ENCODE results near the gene LHFPL3. TPM values are rescaled to one million over a fixed set of nuclear protein-coding genes. Genes with fewer than 3 reads are reported as not detected.

Gene LHFPL3
- total and polyA plus RNA-seq, 9 of the 15 experiments (the other 6 are each of a cell fraction or from before 2014, with no cell fraction given): 0.21 to 0.52 TPM; not detected in 7

DNA sequence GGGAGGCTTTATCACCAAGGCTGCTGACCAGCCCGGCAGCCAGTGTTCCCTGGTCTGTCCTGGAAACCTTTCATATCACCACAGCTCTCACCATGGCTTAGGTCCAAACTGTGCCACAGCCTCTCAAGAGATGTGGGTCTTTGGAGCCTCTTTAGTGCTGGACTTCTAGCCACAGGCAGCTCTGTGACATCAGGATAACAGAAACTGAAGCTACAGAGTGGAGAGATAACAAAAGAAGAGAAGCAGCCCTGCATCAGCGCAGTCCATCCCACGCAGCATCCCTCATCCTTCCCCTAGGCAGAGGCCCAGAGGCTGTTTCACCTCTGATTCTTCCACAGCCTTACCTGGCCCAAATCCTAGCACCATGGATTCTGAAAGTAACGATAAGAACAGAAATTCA is 497.7 kb downstream of the LHFPL3 start (continued):
- no peak for TF ChIP-seq POLR2B (IDR thresholded peaks at IDR 0.05; ENCODE audit: low read depth, partially characterized antibody)

DNA sequence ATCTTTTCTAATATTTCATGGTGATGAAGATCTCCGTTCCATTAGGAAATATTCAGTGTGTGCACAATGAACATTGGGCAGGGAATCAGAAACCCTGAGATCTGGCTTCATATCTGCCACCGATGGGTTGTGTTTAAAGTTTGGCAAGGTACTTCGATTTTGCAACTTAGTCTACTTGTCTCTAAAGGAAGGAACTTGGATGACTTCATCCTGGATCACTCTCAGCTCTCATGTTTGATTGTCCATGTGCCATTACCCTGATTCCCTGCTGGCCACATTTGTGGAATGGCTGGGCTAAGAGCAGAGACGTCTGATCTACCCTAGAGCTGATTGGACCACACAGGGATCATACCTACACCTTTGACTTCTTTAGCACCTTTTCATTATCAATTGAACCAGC is 508.6 kb downstream of the LHFPL3 start:
- FAIRE-seq (peak; percentile 42), DNase-seq (ENCODE audit: extremely low read depth in 1 of 4, low spot score in 3 of 4) (no peak), ATAC-seq (no peak)
- Histone ChIP-seq H3K27ac (ENCODE audit: extremely low read depth, low read depth, low read length) (no peak overlapping the region), H3K9ac (ENCODE audit: insufficient read depth in 1 of 2, low read depth in 2 of 2, low read length in 2 of 2) (no peak overlapping the region), H3K27me3 (ENCODE audit: control insufficient read depth in 2 of 2, insufficient read depth in 2 of 2, low read length in 2 of 2) (no peaks in the 10 kb centered on the region; a peak in 2 of 5 replicates), H3K36me3 (ENCODE audit: control insufficient read depth, insufficient read depth, low read length) (no peaks in the 10 kb centered on the region), H3K4me3 (no peak overlapping the region), H3K4me1 (replicated peaks in 1 of 2; ENCODE audit: control insufficient read depth in 2 of 2, insufficient read depth in 2 of 2, low read length in 2 of 2) (peaks cover 0 to 6% of the 10 kb centered on the region in 2 experiments; a peak in 3 of 5 replicates), H3K9me1 (ENCODE audit: control insufficient read depth, insufficient read depth, low read length) (no peaks in the 10 kb centered on the region), H3K4me2 (ENCODE audit: insufficient read depth, low read length) (no peak overlapping the region), H3K79me2 (ENCODE audit: control insufficient read depth, insufficient read depth, low read length) (no peaks in the 10 kb centered on the region), H3K9me3 (replicated peaks; ENCODE audit: control insufficient read depth, insufficient read depth, low read depth, low read length) (no peaks in the 10 kb centered on the region), H2AFZ (ENCODE audit: low read depth, low read length) (no peak overlapping the region), H4K20me1 (replicated peaks; ENCODE audit: control insufficient read depth, insufficient read depth, low read length) (no peaks in the 10 kb centered on the region)
- ChIA-PET CTCF (ENCODE audit: low intra/inter-chr PET ratio) (no interaction called here), POLR2A (interaction anchor here (0.6 to 1.2 kb wide), 3 partner anchors 12 to 592 kb away, joined by 3 to 4 read pairs (median 3); no protein-coding TSS in a partner anchor)
- intact Hi-C loops (cut with micrococcal nuclease) (no loop called here), in situ Hi-C loops (cut with MboI) (no loop called here)
- WGBS (ENCODE audit: insufficient coverage, low coverage, missing lambda C conversion rate): 4% methylated on average over 4 of the region's 4 CpGs
- no TSS peak for BruUV-seq (replicated peaks)
- TF ChIP-seq L3MBTL2 (IDR thresholded peaks at IDR 0.05) (no peak), EWSR1 (IDR thresholded peaks at IDR 0.05; ENCODE audit: borderline replicate concordance, low read depth, partially characterized antibody) (no peak), RAD51 (IDR thresholded peaks at IDR 0.05; ENCODE audit: borderline replicate concordance, low read depth) (no peak), ZNF764 (CRISPR knock-in tag; IDR thresholded peaks at IDR 0.05; ENCODE audit: low read depth) (no peak), SP2 (IDR thresholded peaks at IDR 0.05; ENCODE audit: extremely low read depth, low read depth, low read length, poor library complexity, severe bottlenecking) (no peak), BACH1 (tag; IDR thresholded peaks at IDR 0.05) (no peak), MEIS2 (IDR thresholded peaks at IDR 0.05; ENCODE audit: partially characterized antibody) (no peak), U2AF2 (optimal IDR thresholded peaks at IDR 0.05; ENCODE audit: low read depth, low read length) (no peak), MXI1 (IDR thresholded peaks at IDR 0.05; ENCODE audit: low read depth, low read length) (no peak), BMI1 (IDR thresholded peaks at IDR 0.05; ENCODE audit: low read length) (no peak), HCFC1 (IDR thresholded peaks at IDR 0.05; ENCODE audit: low read depth, low read length) (no peak), YY1 (IDR thresholded peaks at IDR 0.05; ENCODE audit: borderline replicate concordance in 1 of 3, control insufficient read depth in 1 of 3, extremely low read depth in 1 of 3, insufficient read depth in 3 of 3, insufficient read length in 1 of 3, insufficient replicate concordance in 2 of 3, low read depth in 1 of 3, low read length in 2 of 3) (no peak), NKRF (IDR thresholded peaks at IDR 0.05; ENCODE audit: borderline replicate concordance) (no peak)
- TF ChIP-seq, protein P1, sequence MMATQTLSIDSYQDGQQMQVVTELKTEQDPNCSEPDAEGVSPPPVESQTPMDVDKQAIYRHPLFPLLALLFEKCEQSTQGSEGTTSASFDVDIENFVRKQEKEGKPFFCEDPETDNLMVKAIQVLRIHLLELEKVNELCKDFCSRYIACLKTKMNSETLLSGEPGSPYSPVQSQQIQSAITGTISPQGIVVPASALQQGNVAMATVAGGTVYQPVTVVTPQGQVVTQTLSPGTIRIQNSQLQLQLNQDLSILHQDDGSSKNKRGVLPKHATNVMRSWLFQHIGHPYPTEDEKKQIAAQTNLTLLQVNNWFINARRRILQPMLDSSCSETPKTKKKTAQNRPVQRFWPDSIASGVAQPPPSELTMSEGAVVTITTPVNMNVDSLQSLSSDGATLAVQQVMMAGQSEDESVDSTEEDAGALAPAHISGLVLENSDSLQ (IDR thresholded peaks at IDR 0.05): no peak
- TF ChIP-seq, protein P2, sequence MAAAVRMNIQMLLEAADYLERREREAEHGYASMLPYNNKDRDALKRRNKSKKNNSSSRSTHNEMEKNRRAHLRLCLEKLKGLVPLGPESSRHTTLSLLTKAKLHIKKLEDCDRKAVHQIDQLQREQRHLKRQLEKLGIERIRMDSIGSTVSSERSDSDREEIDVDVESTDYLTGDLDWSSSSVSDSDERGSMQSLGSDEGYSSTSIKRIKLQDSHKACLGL (CRISPR knock-in tag; IDR thresholded peaks at IDR 0.05; ENCODE audit: borderline replicate concordance, poor library complexity, severe bottlenecking): no peak

Measured in K562 (cell line).